Thyroid gland (tissue), 4 donors: ENCODE measurements around the gene RPS21.

Experiments
- CTCF ChIP-seq, 6 experiments: fragments of 200-600 bp in 3 of 6; fragments of 450-650 bp in 3 of 6; sonication (generic) in 3 of 6; IDR thresholded peaks; one replicate each; pipeline ENCODE4 v1.5.1; 2016 to 2019; ENCODE audit warnings: antibody characterized with exemption in 6 of 6, mild to moderate bottlenecking in 2 of 6, inconsistent platforms in 1 of 6, moderate library complexity in 1 of 6
- POLR2A ChIP-seq, 2 donors: fragments of 450-650 bp; IDR thresholded peaks; one replicate each; pipeline ENCODE4 v1.6.1; 2017; ENCODE audit warnings: antibody characterized with exemption in 2 of 2, mild to moderate bottlenecking in 2 of 2, moderate library complexity in 1 of 2

GRCh38 chr20:62418709-62419487 lies 32.0 kb downstream of the RPS21 start:
- TF ChIP-seq CTCF (IDR thresholded peaks at IDR 0.05), result no peak
- TF ChIP-seq POLR2A (IDR thresholded peaks at IDR 0.05), result no peak
